Right lobe of liver (tissue), 4 donors: Measurements from ENCODE around the gene FNDC3B.

Experiments
- POLR2A ChIP-seq: fragments of 450-650 bp; IDR thresholded peaks from one replicate; pipeline ENCODE4 v1.6.1; 2017; ENCODE audit warnings: antibody characterized with exemption, mild to moderate bottlenecking
- TF ChIP-seq, protein P1 (sequence below), 4 donors: fragments of 200-600 bp in 3 of 4; fragments of 450-650 bp in 1 of 4; IDR thresholded peaks; one replicate each; pipeline versions ENCODE4 v1.5.1 to v1.8.0; 2016 to 2022; ENCODE audit warnings: antibody characterized with exemption in 4 of 4, mild to moderate bottlenecking in 2 of 4
- donor health status: DM: no; HTN: no; CAD: no.
- donor health status: DM: no; HTN: no; CAD: no.
- donor health status: DM: no; HTN: yes; CAD: no.

DNA sequence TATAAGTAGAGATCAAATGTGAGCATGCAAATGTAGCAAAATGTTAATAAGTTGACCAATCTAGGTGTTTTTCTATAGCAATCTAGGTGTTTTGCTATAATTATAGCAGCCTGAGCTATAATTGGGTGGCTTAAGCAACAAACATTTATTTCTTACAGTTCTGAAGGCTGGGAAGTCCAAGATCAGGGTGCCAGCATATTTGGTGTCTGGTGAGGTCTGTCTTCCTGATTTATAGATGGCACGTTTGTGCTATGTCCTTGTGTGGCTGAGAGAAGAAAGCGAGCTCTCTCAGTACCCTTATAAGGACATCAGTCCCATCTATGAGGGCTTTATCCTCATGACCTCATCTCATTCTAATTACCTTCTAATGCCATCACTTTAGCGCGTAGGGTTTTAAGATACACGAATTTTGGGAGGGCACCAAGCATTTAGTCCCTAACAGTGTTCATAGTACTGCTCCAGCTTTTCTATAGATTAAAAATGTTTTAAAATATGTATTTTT, 237.8 kb downstream of the FNDC3B start:
- TF ChIP-seq POLR2A, result no peak
- TF ChIP-seq, protein P1, sequence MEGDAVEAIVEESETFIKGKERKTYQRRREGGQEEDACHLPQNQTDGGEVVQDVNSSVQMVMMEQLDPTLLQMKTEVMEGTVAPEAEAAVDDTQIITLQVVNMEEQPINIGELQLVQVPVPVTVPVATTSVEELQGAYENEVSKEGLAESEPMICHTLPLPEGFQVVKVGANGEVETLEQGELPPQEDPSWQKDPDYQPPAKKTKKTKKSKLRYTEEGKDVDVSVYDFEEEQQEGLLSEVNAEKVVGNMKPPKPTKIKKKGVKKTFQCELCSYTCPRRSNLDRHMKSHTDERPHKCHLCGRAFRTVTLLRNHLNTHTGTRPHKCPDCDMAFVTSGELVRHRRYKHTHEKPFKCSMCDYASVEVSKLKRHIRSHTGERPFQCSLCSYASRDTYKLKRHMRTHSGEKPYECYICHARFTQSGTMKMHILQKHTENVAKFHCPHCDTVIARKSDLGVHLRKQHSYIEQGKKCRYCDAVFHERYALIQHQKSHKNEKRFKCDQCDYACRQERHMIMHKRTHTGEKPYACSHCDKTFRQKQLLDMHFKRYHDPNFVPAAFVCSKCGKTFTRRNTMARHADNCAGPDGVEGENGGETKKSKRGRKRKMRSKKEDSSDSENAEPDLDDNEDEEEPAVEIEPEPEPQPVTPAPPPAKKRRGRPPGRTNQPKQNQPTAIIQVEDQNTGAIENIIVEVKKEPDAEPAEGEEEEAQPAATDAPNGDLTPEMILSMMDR (IDR thresholded peaks at IDR 0.05), result no peak
